OCI-LY1 (cell line): Measurements from ENCODE around the gene HTATIP2.

ENCODE experiments used
- EZH2 ChIP-seq: fragments of 200-600 bp; sonication (generic), shearing (Covaris generic); IDR thresholded peaks from 2 replicates; pipeline ENCODE4 v1.8.0; 2017; ENCODE audit warnings: borderline replicate concordance, mixed run types, mild to moderate bottlenecking, antibody characterized with exemption, low read length, moderate library complexity, mixed read lengths
- TF ChIP-seq, protein P1 (sequence below): fragments of 200-600 bp; sonication (generic), shearing (Covaris generic); IDR thresholded peaks from 2 replicates; pipeline ENCODE4 v1.5.1; 2017; ENCODE audit warnings: mild to moderate bottlenecking, antibody characterized with exemption, low read length, moderate library complexity, mixed read lengths

DNA sequence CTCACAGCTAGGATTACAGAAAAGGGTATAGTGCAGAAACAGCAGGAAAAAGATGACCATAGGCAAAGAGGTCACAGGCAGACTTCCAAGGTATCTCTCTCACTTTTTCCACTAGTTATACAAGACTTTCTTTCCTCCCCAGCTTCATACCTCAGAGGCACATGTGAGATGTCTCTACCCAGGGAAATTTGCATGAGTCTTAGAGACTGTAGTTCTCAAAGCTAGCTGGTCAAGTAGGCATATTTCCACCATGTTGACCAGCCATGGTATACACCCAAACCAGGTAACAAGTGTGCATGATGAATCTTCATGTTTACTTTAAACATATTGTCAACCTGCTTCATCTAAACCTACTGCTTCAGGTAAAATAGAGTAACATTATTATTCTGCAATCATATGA, 51.9 kb downstream of the HTATIP2 start:
- TF ChIP-seq, protein P1, sequence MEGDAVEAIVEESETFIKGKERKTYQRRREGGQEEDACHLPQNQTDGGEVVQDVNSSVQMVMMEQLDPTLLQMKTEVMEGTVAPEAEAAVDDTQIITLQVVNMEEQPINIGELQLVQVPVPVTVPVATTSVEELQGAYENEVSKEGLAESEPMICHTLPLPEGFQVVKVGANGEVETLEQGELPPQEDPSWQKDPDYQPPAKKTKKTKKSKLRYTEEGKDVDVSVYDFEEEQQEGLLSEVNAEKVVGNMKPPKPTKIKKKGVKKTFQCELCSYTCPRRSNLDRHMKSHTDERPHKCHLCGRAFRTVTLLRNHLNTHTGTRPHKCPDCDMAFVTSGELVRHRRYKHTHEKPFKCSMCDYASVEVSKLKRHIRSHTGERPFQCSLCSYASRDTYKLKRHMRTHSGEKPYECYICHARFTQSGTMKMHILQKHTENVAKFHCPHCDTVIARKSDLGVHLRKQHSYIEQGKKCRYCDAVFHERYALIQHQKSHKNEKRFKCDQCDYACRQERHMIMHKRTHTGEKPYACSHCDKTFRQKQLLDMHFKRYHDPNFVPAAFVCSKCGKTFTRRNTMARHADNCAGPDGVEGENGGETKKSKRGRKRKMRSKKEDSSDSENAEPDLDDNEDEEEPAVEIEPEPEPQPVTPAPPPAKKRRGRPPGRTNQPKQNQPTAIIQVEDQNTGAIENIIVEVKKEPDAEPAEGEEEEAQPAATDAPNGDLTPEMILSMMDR: no peak
- no peak for TF ChIP-seq EZH2
